HG03025 (cell line): ENCODE data around the gene ADPRH.
"Not testable (repeated sequence)": the region's sequence is repeated elsewhere in the genome, so short reads cannot be mapped to it uniquely, and the experiment has no call there.

Source experiments
- ATAC-seq: cut with Tn5 transposase; IDR thresholded peaks from one replicate; pipeline ENCODE4 v1.9.1; 2021; ENCODE audit warnings: mild to moderate bottlenecking, moderate library complexity; ENCODE audit not compliant: unreplicated experiment, low FRiP score

Gene ADPRH

DNA sequence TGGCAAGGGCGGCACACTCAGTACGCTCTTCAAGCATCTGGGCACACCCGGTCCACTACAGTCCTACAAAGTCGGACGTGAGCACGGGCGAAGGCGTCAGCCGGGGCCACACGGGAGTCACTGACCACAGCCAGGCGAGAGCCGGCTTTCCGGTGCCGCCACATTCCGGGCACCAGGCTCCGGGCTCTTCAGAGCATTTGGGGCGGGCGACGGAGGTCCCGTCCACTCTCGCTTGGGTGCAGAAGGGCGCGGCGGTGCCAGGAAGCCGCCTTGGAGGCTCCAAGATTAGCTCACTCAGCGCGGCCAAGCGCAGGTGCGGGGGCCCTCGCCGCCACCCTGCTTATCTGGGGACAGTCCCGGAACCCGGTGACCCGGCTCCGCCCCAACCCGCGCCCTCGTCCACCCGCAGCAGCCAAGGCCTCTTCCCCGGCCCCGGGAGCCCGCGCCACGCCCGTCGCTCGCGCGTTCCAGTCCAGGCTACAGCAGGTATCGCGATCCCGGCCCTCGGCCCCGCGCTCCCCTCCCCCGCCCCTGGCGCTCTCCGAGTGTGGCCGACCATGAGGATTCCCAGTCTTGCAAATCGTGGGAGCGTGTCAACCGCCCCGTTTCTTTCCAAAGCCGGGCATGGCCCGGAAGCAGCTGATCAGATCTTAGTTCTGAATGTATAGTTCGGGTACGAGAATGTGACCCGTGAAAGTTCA lies at the start of gene ADPRH:
ADPRH (plus strand) TSS at position 127 of the 701 bp plus-strand sequence. CDS start 2,678 bp downstream, outside the sequence.
- ATAC-seq, result peak; percentile 59

DNA sequence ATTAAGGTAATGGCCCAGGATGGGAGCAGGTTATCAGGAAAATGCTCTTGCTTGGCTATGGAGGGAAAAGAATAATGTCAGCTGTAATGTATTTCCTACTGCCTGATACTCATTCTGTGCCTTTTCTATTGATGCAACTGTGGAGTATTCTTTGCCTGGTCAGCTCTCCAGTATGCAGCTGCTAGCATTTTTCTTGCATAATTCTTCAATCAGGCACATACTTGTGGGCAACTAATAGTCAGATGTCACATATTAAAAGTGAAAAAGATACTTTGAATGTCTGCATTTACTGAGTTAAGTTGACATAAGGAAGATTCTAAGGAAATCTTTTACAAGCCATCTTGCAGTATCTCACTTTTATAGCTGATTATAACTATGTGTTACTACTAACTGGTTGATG lies 49.4 kb upstream of the ADPRH start:
- no peak for ATAC-seq

DNA sequence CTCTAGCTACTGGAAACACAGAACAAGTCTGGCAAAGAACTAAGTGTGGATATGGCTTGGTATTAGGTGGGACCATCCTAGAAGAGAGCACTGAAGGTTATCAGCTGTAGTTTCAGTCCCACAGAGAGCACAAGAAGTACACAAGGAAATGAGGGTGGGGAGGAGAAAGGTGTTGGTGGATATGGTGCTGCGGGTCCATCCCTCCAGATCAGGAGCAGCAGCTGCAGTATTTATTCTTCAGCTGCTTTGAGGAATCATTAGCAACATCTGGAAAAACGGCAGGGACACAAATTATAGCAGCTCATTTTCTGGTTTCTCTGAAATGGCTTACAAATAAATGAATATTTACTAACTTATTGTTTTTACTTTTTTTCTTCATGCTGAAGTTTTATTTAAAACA lies 48.8 kb upstream of the ADPRH start:
- ATAC-seq, result no peak

DNA sequence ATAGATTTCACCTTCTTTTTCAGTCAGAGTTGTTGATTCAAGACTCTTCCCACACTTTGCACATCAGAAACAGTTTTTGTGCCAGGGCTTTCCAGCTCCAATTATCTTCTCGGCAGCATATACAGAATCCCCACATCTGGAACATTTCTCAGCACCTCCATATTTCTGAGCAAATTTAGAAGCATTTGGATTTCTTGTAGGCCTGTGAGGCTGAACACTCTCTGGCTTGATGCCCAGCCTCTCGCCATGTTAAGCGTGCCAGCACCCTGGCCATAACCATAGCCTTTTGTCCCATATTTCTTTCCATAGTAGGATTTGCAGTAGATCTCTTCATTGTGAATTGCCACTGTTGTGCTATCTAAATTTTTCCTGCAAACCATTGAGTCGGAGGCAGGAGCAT lies 48.1 kb upstream of the ADPRH start:
- no peak for ATAC-seq

DNA sequence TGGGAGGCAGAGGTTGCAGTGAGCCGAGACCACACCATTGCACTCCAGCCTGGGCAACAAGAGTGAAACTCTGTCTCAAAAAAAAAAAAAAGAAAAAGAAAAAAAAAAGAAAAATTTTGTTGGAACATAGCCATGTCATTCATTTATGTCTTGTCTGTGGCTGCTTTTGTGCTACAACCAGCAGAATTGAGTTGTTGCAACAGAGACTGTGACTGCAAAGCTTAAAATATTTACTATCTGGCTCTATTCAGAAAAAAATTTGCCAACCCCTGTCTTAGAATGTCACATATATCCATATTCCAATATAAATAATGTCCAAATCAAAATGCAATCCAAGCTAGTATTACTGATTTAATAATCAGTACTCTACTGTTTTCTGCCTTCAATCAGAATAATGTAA lies 45.0 kb upstream of the ADPRH start:
- no peak for ATAC-seq

DNA sequence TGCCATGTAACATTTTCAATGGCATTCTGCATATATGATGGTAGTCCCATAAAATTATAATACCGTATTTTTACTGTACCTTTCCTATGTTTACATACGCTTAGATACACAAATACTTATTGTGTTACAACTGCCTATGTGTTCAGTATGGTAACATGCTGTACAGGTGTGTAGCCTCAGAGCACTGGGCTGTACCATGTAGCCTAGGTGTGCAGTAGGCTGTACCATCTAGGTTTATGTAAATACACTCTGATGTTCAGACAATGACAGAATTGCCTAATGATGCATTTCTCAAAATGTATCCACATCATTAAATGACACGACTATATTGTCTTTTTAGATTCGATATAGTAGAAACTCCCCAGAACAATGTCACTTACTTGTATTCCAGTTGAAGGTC lies 42.5 kb upstream of the ADPRH start:
- ATAC-seq, result no peak

DNA sequence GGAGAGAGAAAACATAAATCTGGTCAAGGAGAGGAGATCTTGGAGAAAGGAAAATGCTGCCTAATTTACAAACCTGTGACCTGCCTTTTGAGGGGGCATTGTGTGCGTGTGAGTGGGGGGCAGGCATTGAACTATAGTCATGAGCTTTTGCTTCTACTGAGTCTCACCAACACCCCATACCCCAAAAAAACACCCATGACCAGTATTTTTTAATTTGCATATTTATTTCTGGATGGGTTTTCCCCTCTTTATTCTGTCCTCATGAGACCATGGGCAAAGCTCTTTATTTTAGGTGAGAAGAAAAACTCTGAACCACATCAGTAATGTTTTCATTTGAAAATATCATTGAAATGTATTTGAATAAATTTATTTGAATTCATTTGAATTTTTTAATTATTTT lies 40.5 kb upstream of the ADPRH start:
- no peak for ATAC-seq

DNA sequence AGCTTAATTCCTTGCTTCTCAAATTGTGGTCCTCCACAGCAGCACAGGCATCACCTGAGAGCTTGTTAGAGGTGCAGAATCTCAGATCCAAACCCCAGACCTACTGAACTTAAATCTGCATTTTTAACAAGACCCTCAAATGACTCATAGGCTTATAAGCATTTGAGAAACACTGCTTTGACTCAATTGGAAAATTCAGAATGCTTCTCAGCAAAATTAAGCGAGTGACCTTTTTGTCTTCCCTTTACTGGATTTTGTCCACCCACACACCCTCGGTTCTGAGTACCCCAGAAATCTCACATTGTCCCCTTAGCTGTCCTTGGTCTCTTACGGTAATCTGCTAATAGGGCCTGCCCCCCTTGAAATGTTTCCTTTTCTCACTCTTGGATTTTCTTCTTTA lies 37.7 kb upstream of the ADPRH start:
- no peak for ATAC-seq

DNA sequence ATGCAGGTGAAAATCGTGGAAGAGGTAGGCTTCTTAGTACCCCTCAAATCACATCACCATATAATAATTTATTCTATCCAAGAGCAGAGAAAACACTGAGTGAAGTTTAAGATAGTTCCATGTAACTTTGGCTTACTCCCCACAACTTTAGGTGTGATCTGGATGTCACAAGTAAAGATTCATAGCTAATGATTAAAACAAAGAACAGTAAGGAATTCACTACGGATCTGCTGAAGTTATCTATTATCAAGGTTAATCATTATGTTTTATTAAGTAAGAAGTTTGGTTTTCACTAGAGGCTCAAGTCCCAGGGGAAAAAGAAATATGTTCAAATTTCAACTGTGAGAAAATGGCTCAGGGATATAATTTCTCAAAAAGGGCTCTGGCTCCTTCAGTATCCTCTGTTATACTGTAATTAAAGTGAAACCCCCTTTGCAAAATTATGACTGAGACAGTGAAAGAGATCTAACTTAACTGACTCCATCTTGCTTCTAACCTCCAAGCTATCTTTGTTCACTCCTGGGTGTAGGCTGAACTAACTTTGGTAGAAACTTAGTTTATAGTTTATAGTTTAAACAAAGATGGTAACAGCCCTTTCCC lies 37.0 kb upstream of the ADPRH start:
- ATAC-seq, result no peak

DNA sequence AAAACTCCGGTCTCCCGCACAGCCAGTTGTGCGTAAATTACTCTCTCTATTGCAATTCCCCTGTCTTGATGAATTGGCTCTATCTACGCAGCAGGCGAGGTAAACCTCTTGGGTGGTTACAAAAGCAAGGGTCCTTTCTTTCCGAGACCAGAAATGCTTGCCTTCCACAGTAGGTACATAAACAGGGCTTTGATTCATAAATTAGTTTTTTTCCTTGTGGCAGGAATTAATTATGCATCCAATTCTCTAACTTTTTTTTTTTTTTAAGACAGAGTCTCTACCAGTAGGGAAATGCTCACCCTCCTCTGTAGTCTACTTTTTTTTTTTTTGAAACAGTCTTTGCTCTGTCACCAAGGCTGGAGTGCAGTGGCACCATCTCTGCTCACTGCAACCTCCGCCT lies 36.1 kb upstream of the ADPRH start:
- ATAC-seq, result no peak

DNA sequence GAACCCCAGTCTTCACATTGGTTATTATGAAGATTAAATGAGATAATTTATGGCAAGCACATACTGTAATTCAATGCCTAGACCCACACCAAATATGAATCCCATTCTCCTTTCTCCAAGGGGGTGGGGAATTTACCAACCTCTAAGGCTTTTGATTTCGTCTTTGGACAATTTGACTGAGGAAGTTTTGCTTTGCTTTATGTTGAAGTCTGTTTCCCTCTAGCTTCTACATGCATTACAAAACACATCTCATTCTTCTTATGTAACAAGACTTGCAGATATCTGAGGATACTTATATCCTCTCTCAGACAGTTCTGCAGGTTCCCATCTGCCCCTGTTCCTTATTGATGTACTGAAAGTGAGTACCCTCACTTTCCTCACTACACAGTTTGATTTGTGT lies 32.1 kb upstream of the ADPRH start:
- no peak for ATAC-seq

DNA sequence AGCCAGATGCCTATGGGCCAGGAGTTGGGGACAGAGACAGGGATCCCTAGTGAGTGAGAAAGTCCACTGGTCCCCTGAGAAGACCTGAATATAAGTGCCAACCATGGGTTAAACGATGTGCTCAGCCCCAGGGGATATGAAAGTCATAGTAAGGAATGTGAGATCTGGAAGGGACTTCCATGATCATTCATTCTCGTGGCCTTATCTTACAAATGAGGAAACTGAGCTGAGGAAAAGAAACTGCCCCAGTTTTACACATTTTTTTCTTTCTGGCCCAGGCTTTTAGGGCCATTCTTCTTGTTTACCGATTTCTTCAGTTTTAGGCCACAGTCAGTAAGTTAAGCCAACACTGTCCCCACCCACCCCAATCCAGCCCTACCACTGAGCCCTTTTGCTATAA lies 31.0 kb upstream of the ADPRH start:
- no peak for ATAC-seq

DNA sequence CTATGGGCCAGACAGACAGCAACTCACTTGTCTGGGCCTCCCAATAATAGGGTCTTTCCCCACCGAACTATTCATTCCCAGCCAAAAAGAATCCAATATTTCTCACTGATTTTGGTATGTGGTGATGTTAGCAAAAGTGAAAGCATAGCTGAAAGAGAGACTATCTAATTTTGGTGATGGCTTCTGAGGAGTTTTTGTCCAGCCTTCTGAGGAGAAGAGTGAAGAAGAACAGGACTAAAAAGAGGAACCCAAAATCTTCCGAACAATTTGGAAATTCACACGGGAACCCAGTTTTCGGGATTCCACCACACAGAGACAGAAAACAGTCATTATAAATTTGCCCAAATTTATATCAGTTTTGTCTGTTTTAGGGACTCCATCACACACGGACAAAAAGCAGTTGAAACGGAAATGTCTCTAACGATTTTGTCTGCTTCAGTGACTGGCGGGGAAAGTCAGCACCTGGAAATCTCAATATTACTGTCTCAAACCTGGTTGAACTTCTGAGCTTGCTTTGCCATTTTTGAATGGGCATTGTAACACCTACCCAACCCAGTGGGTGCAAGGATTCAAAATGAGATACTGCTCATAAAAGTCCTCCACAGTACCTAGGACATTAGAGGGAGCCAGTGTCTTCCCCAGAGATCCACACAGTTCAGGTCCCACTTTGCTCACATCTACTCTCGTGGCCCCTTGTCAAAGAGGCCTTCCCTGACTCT lies 28.9 kb upstream of the ADPRH start:
- no peak for ATAC-seq

DNA sequence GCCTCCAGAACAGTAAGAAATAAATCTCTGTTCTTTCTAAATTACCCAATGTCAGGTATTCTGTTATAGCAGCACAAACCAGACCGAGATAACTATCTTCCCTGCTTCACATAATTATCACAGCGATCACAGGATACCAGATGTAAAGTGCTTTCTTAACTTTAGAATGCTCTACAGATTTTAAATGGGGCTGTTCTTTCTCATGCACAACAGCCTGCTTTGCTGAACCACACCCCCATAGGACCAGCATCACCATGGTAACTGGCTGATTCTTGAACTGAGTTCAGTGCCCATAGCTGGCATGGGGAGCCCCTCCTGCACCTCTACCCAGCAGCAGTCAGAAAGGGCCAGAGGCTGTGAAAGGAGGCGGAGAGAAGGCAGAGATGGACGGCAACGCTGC lies 27.7 kb upstream of the ADPRH start:
- ATAC-seq, result no peak

DNA sequence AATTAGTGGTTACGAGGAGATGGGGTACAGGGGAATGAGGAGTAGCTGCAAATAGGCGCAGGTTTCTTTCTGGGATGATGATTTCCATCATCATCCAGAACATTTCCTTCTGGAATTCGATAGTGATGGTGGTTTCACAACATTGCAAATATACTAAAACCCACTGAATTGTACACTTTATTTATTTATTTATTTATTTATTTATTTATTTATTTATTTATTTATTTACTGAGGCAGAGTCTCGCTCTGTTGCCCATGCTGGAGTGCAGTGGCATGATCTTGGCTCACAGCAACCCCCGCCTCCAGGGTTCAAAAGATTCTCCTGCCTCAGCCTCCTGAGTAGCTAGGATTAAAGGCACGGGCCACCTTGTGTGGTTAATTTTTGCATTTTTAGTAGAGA lies 26.4 kb upstream of the ADPRH start:
- ATAC-seq, result not testable (repeated sequence)

DNA sequence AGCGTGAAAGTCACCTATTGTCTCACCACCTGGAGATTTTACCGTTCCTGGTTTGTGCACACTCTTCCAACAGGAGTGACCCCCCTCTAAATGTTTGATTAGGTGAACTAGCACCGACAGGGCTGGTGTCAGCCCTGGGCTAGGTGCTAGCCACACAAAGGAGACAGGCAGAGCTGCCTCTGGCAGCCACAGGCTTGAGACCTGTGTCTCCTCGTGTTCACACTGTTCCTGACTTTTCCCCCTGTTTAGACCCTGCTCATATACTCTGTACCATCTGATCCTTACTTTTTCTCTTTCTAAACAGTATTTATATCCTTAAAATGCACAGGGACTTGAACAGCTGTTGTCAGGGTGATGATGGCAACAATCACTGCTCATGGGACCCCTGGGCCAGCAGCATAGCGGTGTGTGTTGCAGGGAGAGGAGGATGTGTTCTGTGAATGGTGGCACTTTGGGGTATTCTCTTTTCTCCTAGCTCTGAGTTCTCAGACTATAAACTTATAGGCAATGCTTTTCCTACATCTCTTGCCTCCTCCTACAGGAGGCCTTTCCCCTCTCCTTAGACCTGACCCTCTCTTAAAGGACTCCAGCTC lies 25.4 kb upstream of the ADPRH start:
- no peak for ATAC-seq

DNA sequence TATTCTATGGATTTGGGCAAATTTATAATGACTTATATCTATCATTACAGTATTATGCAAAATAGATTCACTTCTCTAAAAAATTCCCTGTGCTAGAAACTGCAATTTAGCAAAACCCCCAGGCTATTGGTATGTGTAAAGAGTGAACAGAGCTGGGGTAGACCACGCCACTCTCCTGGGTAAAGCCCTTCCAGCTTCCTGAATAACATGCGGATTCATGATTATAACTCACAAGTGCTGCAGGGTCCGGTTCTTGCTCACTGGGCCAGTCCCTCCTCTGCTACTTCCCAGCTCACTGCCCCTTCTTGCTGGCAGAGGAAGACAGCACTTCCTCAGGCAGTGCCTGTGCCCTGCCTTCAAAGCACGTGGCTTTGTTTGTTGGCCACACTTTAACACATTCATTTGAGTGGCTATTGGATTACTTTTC lies 24.0 kb upstream of the ADPRH start:
- no peak for ATAC-seq

DNA sequence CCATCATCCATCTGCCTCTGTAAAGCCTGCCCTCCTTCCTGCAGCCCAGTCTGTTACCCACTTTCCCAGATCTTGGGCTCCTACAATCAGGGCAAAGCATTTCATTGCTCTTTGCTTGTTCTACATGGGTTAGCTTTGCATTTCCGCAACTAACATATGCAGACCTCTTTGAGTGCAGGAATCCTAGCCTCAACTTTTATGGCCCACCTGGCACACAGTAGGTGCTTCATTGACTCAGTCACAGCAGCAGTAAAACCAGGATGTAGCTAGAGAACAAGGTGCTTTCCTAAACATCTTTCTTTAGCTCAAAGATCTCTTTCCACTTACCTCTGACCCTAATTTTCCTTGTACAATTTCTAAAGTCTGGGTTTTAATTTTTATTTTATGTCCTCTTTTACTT lies 23.4 kb upstream of the ADPRH start:
- no peak for ATAC-seq

DNA sequence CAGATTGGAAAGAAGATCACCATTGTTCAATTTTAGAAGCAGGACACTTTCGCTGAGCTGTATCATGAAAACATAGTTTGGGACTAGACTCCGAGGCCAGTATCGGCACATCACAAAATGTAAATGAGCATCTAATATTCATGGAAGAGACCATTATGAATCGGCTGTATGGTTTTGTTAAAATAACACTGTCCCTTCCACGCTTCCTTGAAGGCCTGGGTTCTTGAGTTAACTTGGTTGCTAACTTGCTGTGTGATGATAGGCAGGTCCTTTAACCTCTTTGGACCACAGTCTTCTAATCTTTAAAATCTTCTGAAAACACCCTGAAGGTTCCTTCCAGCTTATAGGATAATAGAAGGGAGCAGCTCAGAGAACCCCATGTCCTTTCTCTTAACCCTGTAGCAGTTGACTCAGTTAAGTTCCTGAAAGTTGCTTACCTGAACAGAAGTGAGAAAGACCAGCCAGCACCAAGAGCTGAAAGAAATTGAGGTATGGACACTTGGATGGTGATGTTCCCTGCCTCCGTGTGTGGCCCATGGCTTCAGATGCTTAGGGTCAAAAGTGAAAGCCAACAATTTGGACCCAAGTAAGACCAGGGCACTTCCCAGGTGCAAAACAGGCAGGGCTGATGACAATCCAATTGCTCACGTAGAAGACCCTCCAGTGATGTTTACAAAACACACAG lies 22.0 kb upstream of the ADPRH start:
- no peak for ATAC-seq

DNA sequence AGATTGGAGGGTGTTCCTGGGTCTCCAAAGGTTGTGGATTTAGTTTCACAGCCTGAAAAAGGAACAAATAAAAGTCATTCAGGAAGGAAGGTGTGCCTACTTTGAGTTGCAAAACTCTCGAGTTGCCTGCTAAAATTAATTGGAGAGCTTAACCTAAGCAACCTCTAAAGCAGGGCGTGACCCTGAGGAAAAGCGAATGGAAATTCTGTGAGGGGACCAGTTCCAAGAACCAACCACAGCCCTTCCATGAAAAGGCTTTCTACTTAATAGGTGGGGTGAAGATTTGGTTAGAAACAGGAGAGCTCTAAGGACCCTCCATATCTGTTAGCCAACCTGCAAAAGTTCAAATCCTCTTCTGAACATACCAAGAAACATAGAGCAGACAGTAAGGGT lies 21.4 kb upstream of the ADPRH start:
- no peak for ATAC-seq
